Astrocyte (in vitro differentiated cells and primary cell): ENCODE data around the gene FAM222A. TPM values are rescaled to one million over a fixed set of nuclear protein-coding genes. Genes with fewer than 3 reads are reported as not detected.

ENCODE experiments used
- DNase-seq: peaks from one replicate; pipeline ENCODE4 v3.0.0-alpha.2; 2010; ENCODE audit warnings: low read depth
- FAIRE-seq: peaks from 2 replicates; lab custom pipeline; 2011; peaks lifted over from hg19 to GRCh38; lab: Jason Lieb, UNC
- H2AFZ ChIP-seq: 2 replicates; pipeline ENCODE4 v1.6.0; 2012; ENCODE audit warnings: low read depth, low read length, inconsistent platforms
- H3K27ac ChIP-seq: 2 replicates; pipeline ENCODE4 v1.5.1; 2011; ENCODE audit warnings: low read depth, low read length, inconsistent platforms
- H3K27me3 ChIP-seq: 2 replicates; pipeline ENCODE4 v1.6.0; 2011; ENCODE audit warnings: low read length, inconsistent platforms; ENCODE audit not compliant: insufficient read depth
- H3K36me3 ChIP-seq: 2 replicates; pipeline ENCODE4 v1.5.1; 2011; ENCODE audit warnings: low read length, inconsistent platforms; ENCODE audit not compliant: insufficient read depth
- H3K4me1 ChIP-seq: 2 replicates; pipeline ENCODE4 v1.5.1; 2011; ENCODE audit warnings: low read length, inconsistent platforms; ENCODE audit not compliant: insufficient read depth
- H3K4me2 ChIP-seq: 2 replicates; pipeline ENCODE4 v1.6.0; 2012; ENCODE audit warnings: low read length, inconsistent platforms
- H3K4me3 ChIP-seq: 2 replicates; pipeline ENCODE4 v1.5.1; 2011; ENCODE audit warnings: low read depth, mild to moderate bottlenecking, low read length, inconsistent platforms; ENCODE audit not compliant: insufficient read depth
- H3K79me2 ChIP-seq: 2 replicates; pipeline ENCODE4 v1.6.0; 2012; ENCODE audit warnings: mild to moderate bottlenecking, low read length, inconsistent platforms; ENCODE audit not compliant: insufficient read depth
- H3K9ac ChIP-seq: 2 replicates; pipeline ENCODE4 v1.6.0; 2012; ENCODE audit warnings: mild to moderate bottlenecking, low read length, inconsistent platforms
- H3K9me3 ChIP-seq: 2 replicates; pipeline ENCODE4 v1.5.1; 2012; ENCODE audit warnings: low read depth, mild to moderate bottlenecking, low read length, inconsistent platforms; ENCODE audit not compliant: insufficient read depth
- H4K20me1 ChIP-seq: 2 replicates; pipeline ENCODE4 v1.6.0; 2012; ENCODE audit warnings: low read length, inconsistent platforms; ENCODE audit not compliant: insufficient read depth
- H3K27ac Mint-ChIP-seq: one replicate; pipeline ENCODE4 v1.8.0; 2021; ENCODE audit warnings: mild to moderate bottlenecking, mixed read lengths; ENCODE audit not compliant: unreplicated experiment
- H3K27me3 Mint-ChIP-seq: one replicate; pipeline ENCODE4 v1.8.0; 2021; ENCODE audit warnings: low read depth, mixed read lengths; ENCODE audit not compliant: unreplicated experiment
- H3K36me3 Mint-ChIP-seq: one replicate; pipeline ENCODE4 v1.8.0; 2021; ENCODE audit warnings: low read depth, mixed read lengths; ENCODE audit not compliant: unreplicated experiment
- H3K4me1 Mint-ChIP-seq: one replicate; pipeline ENCODE4 v1.8.0; 2021; ENCODE audit warnings: low read depth, mixed read lengths; ENCODE audit not compliant: unreplicated experiment
- H3K4me3 Mint-ChIP-seq: one replicate; pipeline ENCODE4 v1.8.0; 2021; ENCODE audit warnings: mild to moderate bottlenecking, moderate library complexity, mixed read lengths; ENCODE audit not compliant: unreplicated experiment
- H3K9me3 Mint-ChIP-seq: one replicate; pipeline ENCODE4 v1.8.0; 2021; ENCODE audit warnings: mild to moderate bottlenecking, mixed read lengths; ENCODE audit not compliant: unreplicated experiment
- CTCF ChIP-seq: IDR thresholded peaks from 2 replicates; pipeline ENCODE4 v1.5.1; 2011; ENCODE audit warnings: low read depth, mild to moderate bottlenecking, inconsistent platforms, low read length, moderate library complexity; ENCODE audit not compliant: insufficient read depth
- EZH2 ChIP-seq: IDR thresholded peaks from 2 replicates; pipeline ENCODE4 v1.6.1; 2012; ENCODE audit warnings: mild to moderate bottlenecking, low read length, inconsistent platforms; ENCODE audit not compliant: insufficient read depth
- total RNA-seq: library from RNA; stranded (reverse); gene quantifications from 2 replicates; pipeline ENCODE4 v1.2.1, GENCODE V29; 2021

The FAM222A gene
- total RNA-seq, 1 donor from 2014 or later: 1.2 TPM

- H3K27ac ChIP-seq: no peak overlapping the region
- DNase-seq (no peak), FAIRE-seq (no peak)
- H3K27me3 ChIP-seq: peaks cover 4% of the 10 kb centered on the region
- peaks cover 20% of the 10 kb centered on the region for H3K27me3 Mint-ChIP-seq
- no peak overlapping the region for H3K4me2 ChIP-seq
- H3K79me2 ChIP-seq: no peaks in the 10 kb centered on the region
- no peaks in the 10 kb centered on the region for H3K4me1 ChIP-seq
- H3K36me3 ChIP-seq: no peaks in the 10 kb centered on the region
- no peaks in the 10 kb centered on the region for H3K36me3 Mint-ChIP-seq
- TF ChIP-seq EZH2: no peak
- no peak for TF ChIP-seq CTCF
- no peaks in the 10 kb centered on the region for H3K4me1 Mint-ChIP-seq
- no peaks in the 10 kb centered on the region for H4K20me1 ChIP-seq
- no peaks in the 10 kb centered on the region for H3K9me3 ChIP-seq
- no peak overlapping the region for H3K4me3 Mint-ChIP-seq
- no peak overlapping the region for H3K27ac Mint-ChIP-seq
- no peak overlapping the region for H2AFZ ChIP-seq
- H3K4me3 ChIP-seq: no peak overlapping the region
- no peaks in the 10 kb centered on the region for H3K9me3 Mint-ChIP-seq
- H3K9ac ChIP-seq: no peak overlapping the region
These were observed 59.1 kb downstream of the FAM222A start for GRCh38 chr12:109772622-109773321.

GRCh38 chr12:109773384-109774011 lies 59.9 kb downstream of the FAM222A start:
- peaks cover 4% of the 10 kb centered on the region for H3K27me3 ChIP-seq
- Mint-ChIP-seq H3K27me3 (peaks cover 20% of the 10 kb centered on the region), H3K4me1 (no peaks in the 10 kb centered on the region), H3K27ac (no peak overlapping the region), H3K36me3 (no peaks in the 10 kb centered on the region), H3K4me3 (no peak overlapping the region), H3K9me3 (no peaks in the 10 kb centered on the region)
- no peaks in the 10 kb centered on the region for H3K36me3 ChIP-seq
- H3K4me2 ChIP-seq: no peak overlapping the region
- TF ChIP-seq CTCF (no peak), EZH2 (no peak)
- FAIRE-seq: no peak
- no peak overlapping the region for H3K27ac ChIP-seq
- no peak for DNase-seq
- H3K4me3 ChIP-seq: no peak overlapping the region
- no peak overlapping the region for H2AFZ ChIP-seq
- H4K20me1 ChIP-seq: no peaks in the 10 kb centered on the region
- H3K9me3 ChIP-seq: no peaks in the 10 kb centered on the region
- H3K9ac ChIP-seq: no peak overlapping the region
- H3K79me2 ChIP-seq: no peaks in the 10 kb centered on the region
- H3K4me1 ChIP-seq: no peaks in the 10 kb centered on the region
